Neural progenitor cell (in vitro differentiated cells): ENCODE data around the gene CMC1.

ENCODE experiments used
- EZH2 ChIP-seq: fragments of 200-600 bp; sonication (generic); IDR thresholded peaks from 2 replicates; pipeline ENCODE4 v1.6.1; 2017; ENCODE audit warnings: antibody characterized with exemption, mild to moderate bottlenecking, moderate library complexity
- EZH2phosphoT487 ChIP-seq: fragments of 200-600 bp; sonication (generic); IDR thresholded peaks from 2 replicates; pipeline ENCODE4 v1.6.1; 2017; ENCODE audit warnings: antibody characterized with exemption
- TF ChIP-seq, protein P1 (sequence below): fragments of 200-600 bp; sonication (generic); IDR thresholded peaks from 2 replicates; pipeline ENCODE4 v1.5.1; 2017; ENCODE audit warnings: antibody characterized with exemption, mild to moderate bottlenecking

DNA sequence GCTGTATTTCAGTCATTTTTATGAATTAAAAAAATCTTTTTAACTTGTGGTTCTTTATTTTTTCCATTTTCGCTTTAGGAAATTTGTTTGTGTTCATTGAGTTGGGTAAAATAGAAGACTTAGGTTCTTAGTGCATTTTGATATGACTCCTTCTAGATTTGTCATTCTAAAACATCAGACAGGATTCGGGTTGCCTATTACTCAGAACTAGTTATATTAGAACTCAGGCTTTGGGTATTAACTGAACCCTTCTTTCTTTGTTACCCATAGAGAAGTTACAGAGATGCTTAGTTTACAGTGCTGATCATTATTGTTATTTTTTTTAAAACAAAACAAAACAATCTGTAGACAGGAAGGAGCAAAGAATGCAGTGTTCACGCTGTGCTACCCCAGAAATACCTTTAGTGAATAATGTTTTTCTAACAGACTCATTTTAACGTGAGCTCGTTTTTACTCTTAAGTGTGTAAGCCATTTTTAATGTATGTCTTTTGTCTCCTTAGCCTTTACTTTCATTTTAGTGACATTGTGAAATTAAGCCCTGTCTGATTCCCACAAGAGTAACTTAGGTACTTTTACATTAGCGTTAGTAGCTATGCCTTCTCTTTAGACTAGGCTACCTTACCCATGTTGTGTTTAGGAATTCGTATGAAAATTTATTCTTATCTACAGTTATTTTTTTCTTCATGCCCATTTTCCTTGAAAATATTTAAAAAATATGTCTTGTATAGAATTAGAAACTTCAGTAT is 53.4 kb downstream of the CMC1 start:
- TF ChIP-seq, protein P1, sequence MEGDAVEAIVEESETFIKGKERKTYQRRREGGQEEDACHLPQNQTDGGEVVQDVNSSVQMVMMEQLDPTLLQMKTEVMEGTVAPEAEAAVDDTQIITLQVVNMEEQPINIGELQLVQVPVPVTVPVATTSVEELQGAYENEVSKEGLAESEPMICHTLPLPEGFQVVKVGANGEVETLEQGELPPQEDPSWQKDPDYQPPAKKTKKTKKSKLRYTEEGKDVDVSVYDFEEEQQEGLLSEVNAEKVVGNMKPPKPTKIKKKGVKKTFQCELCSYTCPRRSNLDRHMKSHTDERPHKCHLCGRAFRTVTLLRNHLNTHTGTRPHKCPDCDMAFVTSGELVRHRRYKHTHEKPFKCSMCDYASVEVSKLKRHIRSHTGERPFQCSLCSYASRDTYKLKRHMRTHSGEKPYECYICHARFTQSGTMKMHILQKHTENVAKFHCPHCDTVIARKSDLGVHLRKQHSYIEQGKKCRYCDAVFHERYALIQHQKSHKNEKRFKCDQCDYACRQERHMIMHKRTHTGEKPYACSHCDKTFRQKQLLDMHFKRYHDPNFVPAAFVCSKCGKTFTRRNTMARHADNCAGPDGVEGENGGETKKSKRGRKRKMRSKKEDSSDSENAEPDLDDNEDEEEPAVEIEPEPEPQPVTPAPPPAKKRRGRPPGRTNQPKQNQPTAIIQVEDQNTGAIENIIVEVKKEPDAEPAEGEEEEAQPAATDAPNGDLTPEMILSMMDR: no peak
- TF ChIP-seq EZH2: no peak
- TF ChIP-seq EZH2phosphoT487: no peak
